K562 (cell line): ENCODE data around the gene HSPA1L. TPM values are rescaled to one million over a fixed set of nuclear protein-coding genes. Genes with fewer than 3 reads are reported as not detected.

Experiments
- FOXJ2 ChIP-seq: fragments of 200-800 bp; sonication (Bioruptor generic); IDR thresholded peaks from 2 replicates; pipeline ENCODE4 v1.6.1; 2016; ENCODE audit warnings: missing genetic modification characterization, missing compliant biosample characterization
- KAT8 ChIP-seq: fragments of 450-650 bp; IDR thresholded peaks from 2 replicates; pipeline ENCODE4 v1.6.1; 2016; ENCODE audit warnings: low read depth, mild to moderate bottlenecking
- MCM7 ChIP-seq, 2 experiments: fragments of 450-650 bp; IDR thresholded peaks; 2 replicates each; pipeline ENCODE4 v1.6.1; 2016 to 2018
- PHB ChIP-seq: fragments of 250-450 bp; sonication (Bioruptor Pico); IDR thresholded peaks from 2 replicates; pipeline ENCODE4 v1.5.0; 2021
- POLR2AphosphoS2 ChIP-seq: IDR thresholded peaks from 2 replicates; pipeline ENCODE4 v1.6.1; 2012; ENCODE audit warnings: low read length, improper control_type of control experiment
- ZBED1 ChIP-seq: IDR thresholded peaks from 2 replicates; pipeline ENCODE4 v1.6.1; 2014
- ZNF232 ChIP-seq: sonication (generic); formaldehyde crosslinking; IDR thresholded peaks from 2 replicates; pipeline ENCODE4 v1.8.0; 2022; ENCODE audit warnings: mild to moderate bottlenecking, missing genetic modification reagents
- ZNF347 ChIP-seq: fragments of 450-650 bp; formaldehyde crosslinking; IDR thresholded peaks from 2 replicates; pipeline ENCODE4 v1.4.0; 2020; ENCODE audit warnings: low read depth, mild to moderate bottlenecking, moderate library complexity
- polyA plus RNA-seq, 8 experiments: library from polyadenylated mRNA; depleted of rRNA in 4 of 8; stranded (reverse) in 5 of 8; unstranded in 3 of 8; fragments of >200 nt; fragmentation: Nextera tagmentation in 2 of 8; fragmentation: Illumina TruSeq in 1 of 8; extraction: Ambion mirVana in 2 of 8; extraction: Trizol in 1 of 8; gene quantifications; 2 replicates each; pipeline versions ENCODE4 v1.2.1 to v1.2.3, GENCODE V29; 2011 to 2014; ENCODE audit warnings: inconsistent platforms in 1 of 8, missing spikeins in 1 of 8
- total RNA-seq, 7 experiments: library from RNA; depleted of rRNA in 6 of 7; stranded (reverse); fragments of >200 nt in 6 of 7; fragmentation: Illumina TruSeq in 2 of 7; extraction: Trizol in 2 of 7; gene quantifications; 2 replicates each; pipeline versions ENCODE4 v1.2.1 to v1.2.3, GENCODE V29; 2011 to 2021; ENCODE audit warnings: low replicate concordance in 1 of 7
- TF ChIP-seq, protein P1 (sequence below), 2 experiments: fragments of 450-650 bp; formaldehyde crosslinking in 1 of 2; IDR thresholded peaks; 2 replicates each; pipeline versions ENCODE4 v1.4.0 to v1.6.1; 2014 to 2020; ENCODE audit warnings: mild to moderate bottlenecking in 2 of 2, borderline replicate concordance in 1 of 2, low read depth in 1 of 2
- TF ChIP-seq, protein P2 (sequence below): fragments of 450-650 bp; IDR thresholded peaks from 2 replicates; pipeline ENCODE4 v1.6.1; 2016; ENCODE audit warnings: borderline replicate concordance
- TF ChIP-seq, protein P3 (sequence below): fragments of 450-650 bp; formaldehyde crosslinking; IDR thresholded peaks from 2 replicates; pipeline ENCODE4 v1.4.0; 2022; ENCODE audit warnings: missing genetic modification characterization
- TF ChIP-seq, protein P4 (sequence below): fragments of 450-650 bp; formaldehyde crosslinking; IDR thresholded peaks from 2 replicates; pipeline ENCODE4 v1.4.0; 2022; ENCODE audit warnings: mild to moderate bottlenecking, moderate library complexity
- TF ChIP-seq, protein P5 (sequence below): fragments of 450-650 bp; formaldehyde crosslinking; IDR thresholded peaks from 2 replicates; pipeline ENCODE4 v1.4.0; 2020; ENCODE audit warnings: mild to moderate bottlenecking, moderate library complexity

The HSPA1L gene
- total and polyA plus RNA-seq, 9 of the 15 experiments (the other 6 are each of a cell fraction or from before 2014, with no cell fraction given), result 0.14 to 2.1 (median 1.3) TPM

DNA sequence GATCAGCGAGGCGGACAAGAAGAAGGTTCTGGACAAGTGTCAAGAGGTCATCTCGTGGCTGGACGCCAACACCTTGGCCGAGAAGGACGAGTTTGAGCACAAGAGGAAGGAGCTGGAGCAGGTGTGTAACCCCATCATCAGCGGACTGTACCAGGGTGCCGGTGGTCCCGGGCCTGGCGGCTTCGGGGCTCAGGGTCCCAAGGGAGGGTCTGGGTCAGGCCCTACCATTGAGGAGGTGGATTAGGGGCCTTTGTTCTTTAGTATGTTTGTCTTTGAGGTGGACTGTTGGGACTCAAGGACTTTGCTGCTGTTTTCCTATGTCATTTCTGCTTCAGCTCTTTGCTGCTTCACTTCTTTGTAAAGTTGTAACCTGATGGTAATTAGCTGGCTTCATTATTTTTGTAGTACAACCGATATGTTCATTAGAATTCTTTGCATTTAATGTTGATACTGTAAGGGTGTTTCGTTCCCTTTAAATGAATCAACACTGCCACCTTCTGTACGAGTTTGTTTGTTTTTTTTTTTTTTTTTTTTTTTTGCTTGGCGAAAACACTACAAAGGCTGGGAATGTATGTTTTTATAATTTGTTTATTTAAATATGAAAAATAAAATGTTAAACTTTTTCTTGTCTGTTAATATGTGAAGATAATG lies 14.7 kb upstream of the HSPA1L start (continued):
- TF ChIP-seq, protein P1, sequence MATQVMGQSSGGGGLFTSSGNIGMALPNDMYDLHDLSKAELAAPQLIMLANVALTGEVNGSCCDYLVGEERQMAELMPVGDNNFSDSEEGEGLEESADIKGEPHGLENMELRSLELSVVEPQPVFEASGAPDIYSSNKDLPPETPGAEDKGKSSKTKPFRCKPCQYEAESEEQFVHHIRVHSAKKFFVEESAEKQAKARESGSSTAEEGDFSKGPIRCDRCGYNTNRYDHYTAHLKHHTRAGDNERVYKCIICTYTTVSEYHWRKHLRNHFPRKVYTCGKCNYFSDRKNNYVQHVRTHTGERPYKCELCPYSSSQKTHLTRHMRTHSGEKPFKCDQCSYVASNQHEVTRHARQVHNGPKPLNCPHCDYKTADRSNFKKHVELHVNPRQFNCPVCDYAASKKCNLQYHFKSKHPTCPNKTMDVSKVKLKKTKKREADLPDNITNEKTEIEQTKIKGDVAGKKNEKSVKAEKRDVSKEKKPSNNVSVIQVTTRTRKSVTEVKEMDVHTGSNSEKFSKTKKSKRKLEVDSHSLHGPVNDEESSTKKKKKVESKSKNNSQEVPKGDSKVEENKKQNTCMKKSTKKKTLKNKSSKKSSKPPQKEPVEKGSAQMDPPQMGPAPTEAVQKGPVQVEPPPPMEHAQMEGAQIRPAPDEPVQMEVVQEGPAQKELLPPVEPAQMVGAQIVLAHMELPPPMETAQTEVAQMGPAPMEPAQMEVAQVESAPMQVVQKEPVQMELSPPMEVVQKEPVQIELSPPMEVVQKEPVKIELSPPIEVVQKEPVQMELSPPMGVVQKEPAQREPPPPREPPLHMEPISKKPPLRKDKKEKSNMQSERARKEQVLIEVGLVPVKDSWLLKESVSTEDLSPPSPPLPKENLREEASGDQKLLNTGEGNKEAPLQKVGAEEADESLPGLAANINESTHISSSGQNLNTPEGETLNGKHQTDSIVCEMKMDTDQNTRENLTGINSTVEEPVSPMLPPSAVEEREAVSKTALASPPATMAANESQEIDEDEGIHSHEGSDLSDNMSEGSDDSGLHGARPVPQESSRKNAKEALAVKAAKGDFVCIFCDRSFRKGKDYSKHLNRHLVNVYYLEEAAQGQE (IDR thresholded peaks at IDR 0.05; ENCODE audit: borderline replicate concordance), result peak; percentile 74; the same call in 1 of the 2 replicates
- TF ChIP-seq, protein P1 (CRISPR knock-in tag; IDR thresholded peaks at IDR 0.05; ENCODE audit: low read depth), result 0 out of 2 replicates have a peak, but pooled peaks have one; percentile 60
- TF ChIP-seq FOXJ2 (peak; percentile 79; the same call in 1 of the 2 replicates), POLR2AphosphoS2 (no peak; the same call in 1 of the 2 replicates), KAT8 (no peak), MCM7 (IDR thresholded peaks at IDR 0.05) (no peak), PHB (CRISPR knock-in tag) (peak; percentile 60; the same call in 1 of the 2 replicates), ZNF232 (CRISPR knock-in tag) (no peak), ZBED1 (peak; percentile 59; the same call in 1 of the 2 replicates), ZNF347 (CRISPR knock-in tag) (peak; percentile 56; the same call in 1 of the 2 replicates)
- TF ChIP-seq, protein P2, sequence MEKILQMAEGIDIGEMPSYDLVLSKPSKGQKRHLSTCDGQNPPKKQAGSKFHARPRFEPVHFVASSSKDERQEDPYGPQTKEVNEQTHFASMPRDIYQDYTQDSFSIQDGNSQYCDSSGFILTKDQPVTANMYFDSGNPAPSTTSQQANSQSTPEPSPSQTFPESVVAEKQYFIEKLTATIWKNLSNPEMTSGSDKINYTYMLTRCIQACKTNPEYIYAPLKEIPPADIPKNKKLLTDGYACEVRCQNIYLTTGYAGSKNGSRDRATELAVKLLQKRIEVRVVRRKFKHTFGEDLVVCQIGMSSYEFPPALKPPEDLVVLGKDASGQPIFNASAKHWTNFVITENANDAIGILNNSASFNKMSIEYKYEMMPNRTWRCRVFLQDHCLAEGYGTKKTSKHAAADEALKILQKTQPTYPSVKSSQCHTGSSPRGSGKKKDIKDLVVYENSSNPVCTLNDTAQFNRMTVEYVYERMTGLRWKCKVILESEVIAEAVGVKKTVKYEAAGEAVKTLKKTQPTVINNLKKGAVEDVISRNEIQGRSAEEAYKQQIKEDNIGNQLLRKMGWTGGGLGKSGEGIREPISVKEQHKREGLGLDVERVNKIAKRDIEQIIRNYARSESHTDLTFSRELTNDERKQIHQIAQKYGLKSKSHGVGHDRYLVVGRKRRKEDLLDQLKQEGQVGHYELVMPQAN, result peak; percentile 52
- TF ChIP-seq, protein P3, sequence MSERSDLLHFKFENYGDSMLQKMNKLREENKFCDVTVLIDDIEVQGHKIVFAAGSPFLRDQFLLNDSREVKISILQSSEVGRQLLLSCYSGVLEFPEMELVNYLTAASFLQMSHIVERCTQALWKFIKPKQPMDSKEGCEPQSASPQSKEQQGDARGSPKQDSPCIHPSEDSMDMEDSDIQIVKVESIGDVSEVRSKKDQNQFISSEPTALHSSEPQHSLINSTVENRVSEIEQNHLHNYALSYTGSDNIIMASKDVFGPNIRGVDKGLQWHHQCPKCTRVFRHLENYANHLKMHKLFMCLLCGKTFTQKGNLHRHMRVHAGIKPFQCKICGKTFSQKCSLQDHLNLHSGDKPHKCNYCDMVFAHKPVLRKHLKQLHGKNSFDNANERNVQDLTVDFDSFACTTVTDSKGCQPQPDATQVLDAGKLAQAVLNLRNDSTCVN, result peak; percentile 73; the same call in 1 of the 2 replicates
- TF ChIP-seq, protein P4, sequence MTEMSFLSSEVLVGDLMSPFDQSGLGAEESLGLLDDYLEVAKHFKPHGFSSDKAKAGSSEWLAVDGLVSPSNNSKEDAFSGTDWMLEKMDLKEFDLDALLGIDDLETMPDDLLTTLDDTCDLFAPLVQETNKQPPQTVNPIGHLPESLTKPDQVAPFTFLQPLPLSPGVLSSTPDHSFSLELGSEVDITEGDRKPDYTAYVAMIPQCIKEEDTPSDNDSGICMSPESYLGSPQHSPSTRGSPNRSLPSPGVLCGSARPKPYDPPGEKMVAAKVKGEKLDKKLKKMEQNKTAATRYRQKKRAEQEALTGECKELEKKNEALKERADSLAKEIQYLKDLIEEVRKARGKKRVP, result 0 out of 2 replicates have a peak, but pooled peaks have one; percentile 37
- TF ChIP-seq, protein P5, sequence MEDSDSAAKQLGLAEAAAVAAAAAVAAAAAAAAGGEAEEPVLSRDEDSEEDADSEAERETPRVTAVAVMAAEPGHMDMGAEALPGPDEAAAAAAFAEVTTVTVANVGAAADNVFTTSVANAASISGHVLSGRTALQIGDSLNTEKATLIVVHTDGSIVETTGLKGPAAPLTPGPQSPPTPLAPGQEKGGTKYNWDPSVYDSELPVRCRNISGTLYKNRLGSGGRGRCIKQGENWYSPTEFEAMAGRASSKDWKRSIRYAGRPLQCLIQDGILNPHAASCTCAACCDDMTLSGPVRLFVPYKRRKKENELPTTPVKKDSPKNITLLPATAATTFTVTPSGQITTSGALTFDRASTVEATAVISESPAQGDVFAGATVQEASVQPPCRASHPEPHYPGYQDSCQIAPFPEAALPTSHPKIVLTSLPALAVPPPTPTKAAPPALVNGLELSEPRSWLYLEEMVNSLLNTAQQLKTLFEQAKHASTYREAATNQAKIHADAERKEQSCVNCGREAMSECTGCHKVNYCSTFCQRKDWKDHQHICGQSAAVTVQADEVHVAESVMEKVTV (CRISPR knock-in tag), result peak; percentile 44
